Gastrocnemius medialis (tissue), 4 donors: ENCODE data around the gene ZNF793. TPM values are rescaled to one million over a fixed set of nuclear protein-coding genes. Genes with fewer than 3 reads are reported as not detected.
A peak's percentile ranks its signal among the peaks of the same experiment; 100 is the strongest.

ENCODE experiments used
- ATAC-seq, 2 donors: fragments of 150-250 bp; one replicate each; pipeline ENCODE4 v1.9.1; 2016
- DNase-seq, 2 donors: peaks; one replicate each; pipeline ENCODE4 v3.0.0-alpha.2; 2019
- H3K27ac ChIP-seq, 4 donors: fragments of 200-600 bp; sonication (generic); 1 replicate in 1 of 4; 2 replicates in 3 of 4; pipeline ENCODE4 v1.5.1; 2016 to 2018; ENCODE audit warnings: mild to moderate bottlenecking in 2 of 4, moderate library complexity in 1 of 4
- H3K27me3 ChIP-seq, 3 donors: fragments of 200-600 bp; sonication (generic) in 2 of 3; 1 replicate in 1 of 3; 2 replicates in 2 of 3; pipeline versions ENCODE4 v1.5.1 to v1.6.0; 2016 to 2019; ENCODE audit warnings: mild to moderate bottlenecking in 1 of 3, moderate library complexity in 1 of 3
- H3K36me3 ChIP-seq, 2 donors: fragments of 200-600 bp; sonication (generic) in 1 of 2; one replicate each; pipeline ENCODE4 v1.5.1; 2017 to 2018
- H3K4me1 ChIP-seq, 2 donors: fragments of 200-600 bp; sonication (generic) in 1 of 2; one replicate each; pipeline ENCODE4 v1.5.1; 2016 to 2017; ENCODE audit warnings: mild to moderate bottlenecking in 2 of 2
- H3K4me3 ChIP-seq, 4 donors: fragments of 200-600 bp; sonication (generic) in 3 of 4; 1 replicate in 1 of 4; 2 replicates in 3 of 4; pipeline ENCODE4 v1.5.1; 2016 to 2019; ENCODE audit warnings: mild to moderate bottlenecking in 2 of 4
- H3K9me3 ChIP-seq, 3 donors: fragments of 200-600 bp; sonication (generic) in 2 of 3; 1 replicate in 1 of 3; 2 replicates in 2 of 3; pipeline ENCODE4 v1.5.1; 2016 to 2019
- CTCF ChIP-seq, 5 experiments: fragments of 450-650 bp in 3 of 5; fragments of 200-600 bp in 2 of 5; sonication (generic) in 2 of 5; IDR thresholded peaks in 4 of 5; conservative IDR thresholded peaks in 1 of 5; 1 replicate in 4 of 5; 2 replicates in 1 of 5; pipeline ENCODE4 v1.5.1; 2016 to 2019; ENCODE audit warnings: antibody characterized with exemption in 5 of 5, mild to moderate bottlenecking in 3 of 5, moderate library complexity in 3 of 5
- POLR2A ChIP-seq, 2 donors: fragments of 450-650 bp; IDR thresholded peaks; one replicate each; pipeline ENCODE4 v1.6.1; 2017; ENCODE audit warnings: antibody characterized with exemption in 2 of 2, mild to moderate bottlenecking in 2 of 2, moderate library complexity in 2 of 2
- in situ Hi-C, 4 donors: fragments of 200-750 bp; cut with MboI; loops; one replicate each; pipeline versions ENCODE4 v1.15.0 to v1.8.0; 2017; ENCODE audit warnings: low sequenced_read_pairs in 4 of 4
- intact Hi-C: fragments of 100-400 bp; cut with DNase I; formaldehyde crosslinking; loops from one replicate; pipeline ENCODE4 v1.15.1; 2023; ENCODE audit warnings: low total_unique reads
- total RNA-seq, 4 donors: library from RNA; depleted of rRNA; stranded (reverse); fragments of >200 nt; gene quantifications; one replicate each; pipeline versions ENCODE4 v1.1.0 to v1.2.3, GENCODE V29; 2016

The ZNF793 gene
- total RNA-seq, 4 donors from 2014 or later = 0.19 to 1.2 (median 0.76) TPM

GRCh38 chr19:37551129-37551993 is 44.6 kb downstream of the ZNF793 start:
- DNase-seq (no peak), ATAC-seq (no peak)
- Histone ChIP-seq H3K9me3 (peaks cover 9 to 81% (median 28%) of the 10 kb centered on the region in 3 donors), H3K27me3 (peaks cover 0 to 3% (median 0%) of the 10 kb centered on the region in 3 donors), H3K4me1 (no peaks in the 10 kb centered on the region), H3K36me3 (peaks cover 0 to 17% of the 10 kb centered on the region in 2 donors), H3K4me3 (peak overlapping the region; percentile 25 to 48 (median 37)), H3K27ac (no peak overlapping the region)
- TF ChIP-seq CTCF (IDR thresholded peaks at IDR 0.05 in 4 of 5, conservative IDR thresholded peaks at IDR 0.05 in 1 of 5) (no peak), POLR2A (IDR thresholded peaks at IDR 0.05) (no peak)
- intact Hi-C loops = no loop called here
- in situ Hi-C loops = no loop called here

- DNase-seq (no peak), ATAC-seq (no peak)
- Histone ChIP-seq H3K9me3 (peaks cover 49 to 99% (median 81%) of the 10 kb centered on the region in 3 donors), H3K27me3 (no peaks in the 10 kb centered on the region), H3K4me3 (peak overlapping the region in 1 of 4 donors; percentile 11), H3K4me1 (no peaks in the 10 kb centered on the region), H3K27ac (no peak overlapping the region), H3K36me3 (peaks cover 9 to 98% of the 10 kb centered on the region in 2 donors)
- TF ChIP-seq CTCF (IDR thresholded peaks at IDR 0.05 in 4 of 5, conservative IDR thresholded peaks at IDR 0.05 in 1 of 5) = no peak
- no peak for TF ChIP-seq POLR2A (IDR thresholded peaks at IDR 0.05)
- in situ Hi-C loops = no loop called here
- intact Hi-C loops = no loop called here
These were observed 56.8 kb downstream of the ZNF793 start for GRCh38 chr19:37563518-37563917.

GRCh38 chr19:37564624-37565369 is 58.1 kb downstream of the ZNF793 start:
- DNase-seq (no peak), ATAC-seq (no peak)
- H3K27ac ChIP-seq = no peak overlapping the region
- H3K9me3 ChIP-seq = peaks cover 49 to 98% (median 82%) of the 10 kb centered on the region in 3 donors
- intact Hi-C loops = no loop called here
- in situ Hi-C loops = no loop called here
- peak overlapping the region in 2 of 4 donors; percentile 5 to 27 for H3K4me3 ChIP-seq
- no peaks in the 10 kb centered on the region for H3K4me1 ChIP-seq
- TF ChIP-seq CTCF (IDR thresholded peaks at IDR 0.05 in 4 of 5, conservative IDR thresholded peaks at IDR 0.05 in 1 of 5) (no peak), POLR2A (IDR thresholded peaks at IDR 0.05) (no peak)
- no peaks in the 10 kb centered on the region for H3K27me3 ChIP-seq
- H3K36me3 ChIP-seq = peaks cover 9 to 96% of the 10 kb centered on the region in 2 donors

- intact Hi-C loops = no loop called here
- Histone ChIP-seq H3K4me3 (peak overlapping the region in 1 of 4 donors; percentile 22), H3K27me3 (no peaks in the 10 kb centered on the region), H3K27ac (no peak overlapping the region), H3K4me1 (no peaks in the 10 kb centered on the region), H3K9me3 (peaks cover 49 to 98% (median 84%) of the 10 kb centered on the region in 3 donors), H3K36me3 (peaks cover 9 to 97% of the 10 kb centered on the region in 2 donors)
- DNase-seq (no peak), ATAC-seq (no peak)
- in situ Hi-C loops = no loop called here
- TF ChIP-seq CTCF (IDR thresholded peaks at IDR 0.05 in 4 of 5, conservative IDR thresholded peaks at IDR 0.05 in 1 of 5) = no peak
- TF ChIP-seq POLR2A (IDR thresholded peaks at IDR 0.05) = no peak
These were observed 58.6 kb downstream of the ZNF793 start for GRCh38 chr19:37565370-37565669.
